Bronchial epithelial cell (primary cell): ENCODE results near the gene TMEM238. TPM values are rescaled to one million over a fixed set of nuclear protein-coding genes. Genes with fewer than 3 reads are reported as not detected.
A peak's percentile ranks its signal among the peaks of the same experiment; 100 is the strongest.
"Not testable (repeated sequence)": the region's sequence is repeated elsewhere in the genome, so short reads cannot be mapped to it uniquely, and the experiment has no call there.

ENCODE experiments used
- DNase-seq: peaks from one replicate; pipeline ENCODE4 v3.0.0-alpha.2; 2010; ENCODE audit warnings: low read depth
- FAIRE-seq: peaks from 2 replicates; lab custom pipeline; 2011; peaks lifted over from hg19 to GRCh38; lab: Jason Lieb, UNC
- H3K27me3 ChIP-seq: 2 replicates; pipeline ENCODE4 v1.5.1; 2011; ENCODE audit warnings: low read length; ENCODE audit not compliant: control insufficient read depth, insufficient read depth
- H3K36me3 ChIP-seq: 2 replicates; pipeline ENCODE4 v1.5.1; 2011; ENCODE audit warnings: low read length; ENCODE audit not compliant: control insufficient read depth, insufficient read depth
- H3K4me3 ChIP-seq: 2 replicates; pipeline ENCODE4 v1.5.1; 2011; ENCODE audit warnings: mild to moderate bottlenecking, low read depth, low read length, control low read depth
- total RNA-seq: library from RNA; depleted of rRNA; stranded (reverse); fragments of >200 nt; gene quantifications from 2 replicates; pipeline ENCODE4 v1.2.1, GENCODE V29; 2014
- TF ChIP-seq, protein P1 (sequence below): IDR thresholded peaks from 2 replicates; pipeline ENCODE4 v1.5.1; 2011; ENCODE audit warnings: mild to moderate bottlenecking, moderate library complexity, low read length, control low read depth, inconsistent platforms; ENCODE audit not compliant: insufficient read depth, severe bottlenecking

TMEM238 gene
- total RNA-seq, 1 donor from 2014 or later: 10.0 TPM

DNA sequence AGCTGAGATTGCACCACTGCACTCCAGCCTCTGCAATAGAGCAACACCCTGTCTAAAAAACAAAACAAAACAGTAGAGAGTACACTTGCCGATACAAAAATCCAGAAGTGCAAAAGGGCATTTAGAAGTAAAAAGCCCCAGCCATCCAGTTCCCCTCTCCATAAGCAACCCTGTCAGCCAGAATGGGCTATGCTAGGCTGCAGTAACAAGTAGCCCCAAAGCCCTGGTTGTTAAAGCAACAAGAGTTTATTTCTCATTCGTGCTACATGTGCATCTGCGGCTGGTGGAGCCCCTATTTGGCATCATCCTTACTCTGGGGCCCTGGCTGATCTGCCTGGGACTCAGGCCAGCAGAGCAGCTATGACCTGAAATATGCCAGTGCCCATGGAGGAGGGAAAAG, 40.4 kb upstream of the TMEM238 start:
- Histone ChIP-seq H3K36me3 (no peaks in the 10 kb centered on the region), H3K27me3 (no peaks in the 10 kb centered on the region), H3K4me3 (no peak overlapping the region)
- FAIRE-seq (no peak), DNase-seq (no peak)
- TF ChIP-seq, protein P1, sequence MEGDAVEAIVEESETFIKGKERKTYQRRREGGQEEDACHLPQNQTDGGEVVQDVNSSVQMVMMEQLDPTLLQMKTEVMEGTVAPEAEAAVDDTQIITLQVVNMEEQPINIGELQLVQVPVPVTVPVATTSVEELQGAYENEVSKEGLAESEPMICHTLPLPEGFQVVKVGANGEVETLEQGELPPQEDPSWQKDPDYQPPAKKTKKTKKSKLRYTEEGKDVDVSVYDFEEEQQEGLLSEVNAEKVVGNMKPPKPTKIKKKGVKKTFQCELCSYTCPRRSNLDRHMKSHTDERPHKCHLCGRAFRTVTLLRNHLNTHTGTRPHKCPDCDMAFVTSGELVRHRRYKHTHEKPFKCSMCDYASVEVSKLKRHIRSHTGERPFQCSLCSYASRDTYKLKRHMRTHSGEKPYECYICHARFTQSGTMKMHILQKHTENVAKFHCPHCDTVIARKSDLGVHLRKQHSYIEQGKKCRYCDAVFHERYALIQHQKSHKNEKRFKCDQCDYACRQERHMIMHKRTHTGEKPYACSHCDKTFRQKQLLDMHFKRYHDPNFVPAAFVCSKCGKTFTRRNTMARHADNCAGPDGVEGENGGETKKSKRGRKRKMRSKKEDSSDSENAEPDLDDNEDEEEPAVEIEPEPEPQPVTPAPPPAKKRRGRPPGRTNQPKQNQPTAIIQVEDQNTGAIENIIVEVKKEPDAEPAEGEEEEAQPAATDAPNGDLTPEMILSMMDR: no peak

- FAIRE-seq: no peak
- TF ChIP-seq, protein P1: no peak
These were observed 39.3 kb upstream of the TMEM238 start for GRCh38 chr19:55423225-55424005.

DNA sequence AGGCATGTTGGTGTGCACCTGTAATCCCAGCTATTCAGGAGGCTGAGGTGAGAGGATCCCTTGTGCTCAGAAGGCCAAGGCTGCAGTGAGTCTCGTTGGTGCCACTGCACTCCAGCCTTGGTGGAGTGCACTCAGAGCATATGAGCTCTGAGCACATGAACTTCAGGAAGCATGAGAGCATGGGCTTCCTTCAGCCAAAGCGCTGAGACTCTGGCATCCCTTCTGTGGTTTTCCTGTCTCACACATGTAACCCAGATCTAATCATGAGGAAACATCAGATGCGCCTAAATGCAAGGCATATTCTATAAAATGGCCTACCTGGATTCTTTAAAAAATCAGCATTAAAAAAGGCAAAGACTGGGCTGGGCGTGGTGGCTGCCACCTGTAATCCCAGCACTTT, 37.2 kb upstream of the TMEM238 start:
- H3K4me3 ChIP-seq, H3K36me3 ChIP-seq, FAIRE-seq, DNase-seq, H3K27me3 ChIP-seq: not testable (repeated sequence)

More at GRCh38 chr19:55423225-55424005, 39.3 kb upstream of the TMEM238 start:
- H3K36me3 ChIP-seq: no peaks in the 10 kb centered on the region
- no peaks in the 10 kb centered on the region for H3K27me3 ChIP-seq
- H3K4me3 ChIP-seq: no peak overlapping the region
- no peak for DNase-seq

GRCh38 chr19:55419624-55420236, 35.6 kb upstream of the TMEM238 start:
- Histone ChIP-seq H3K4me3 (no peak overlapping the region), H3K36me3 (no peaks in the 10 kb centered on the region), H3K27me3 (no peaks in the 10 kb centered on the region)
- TF ChIP-seq, protein P1: no peak
- no peak for FAIRE-seq
- DNase-seq: no peak

- H3K4me3 ChIP-seq: no peak overlapping the region
- DNase-seq (no peak), FAIRE-seq (no peak)
- TF ChIP-seq, protein P1: no peak
- H3K27me3 ChIP-seq: no peaks in the 10 kb centered on the region
- H3K36me3 ChIP-seq: no peaks in the 10 kb centered on the region
These were observed 35.0 kb upstream of the TMEM238 start for GRCh38 chr19:55419103-55419502.

- DNase-seq (peak; percentile 73), FAIRE-seq (no peak)
- H3K27me3 ChIP-seq: no peaks in the 10 kb centered on the region
These were observed 34.1 kb upstream of the TMEM238 start for GRCh38 chr19:55418185-55418584.

More at GRCh38 chr19:55418185-55418584, 34.1 kb upstream of the TMEM238 start:
- TF ChIP-seq, protein P1: peak; percentile 69
- Histone ChIP-seq H3K4me3 (no peak overlapping the region), H3K36me3 (no peaks in the 10 kb centered on the region)
